HepG2 (cell line): Measurements from ENCODE around the gene TMEM235. TPM values are rescaled to one million over a fixed set of nuclear protein-coding genes. Genes with fewer than 3 reads are reported as not detected.

Source experiments
- AGO1 ChIP-seq: fragments of 200-400 bp; formaldehyde crosslinking; IDR thresholded peaks from 2 replicates; pipeline ENCODE4 v1.6.1; 2017; ENCODE audit warnings: mild to moderate bottlenecking, low read depth, low read length, moderate library complexity; ENCODE audit not compliant: poor library complexity, severe bottlenecking
- ATF7-NPFF ChIP-seq: sonication (generic); formaldehyde crosslinking; IDR thresholded peaks from 2 replicates; pipeline ENCODE4 v1.8.1; 2023; ENCODE audit warnings: mild to moderate bottlenecking, low read depth, missing genetic modification reagents, moderate library complexity
- BRCA1 ChIP-seq: sonication (generic); formaldehyde crosslinking; IDR thresholded peaks from 2 replicates; pipeline ENCODE4 v1.4.0; 2020; ENCODE audit warnings: missing genetic modification reagents
- ELF1 ChIP-seq: sonication (generic); formaldehyde crosslinking; IDR thresholded peaks from 2 replicates; pipeline ENCODE4 v1.4.0; 2020; ENCODE audit warnings: missing genetic modification reagents
- FOXP1 ChIP-seq, 2 experiments: fragments of 450-650 bp in 1 of 2; IDR thresholded peaks; 2 replicates each; pipeline ENCODE4 v1.6.1; 2017 to 2018; ENCODE audit warnings: antibody characterized with exemption in 1 of 2
- HNRNPLL ChIP-seq: fragments of 200-400 bp; formaldehyde crosslinking; IDR thresholded peaks from 2 replicates; pipeline ENCODE4 v1.6.1; 2017; ENCODE audit warnings: mild to moderate bottlenecking, low read depth, low read length; ENCODE audit not compliant: poor library complexity, severe bottlenecking
- JUN ChIP-seq: sonication (generic); formaldehyde crosslinking; IDR thresholded peaks from 2 replicates; pipeline ENCODE4 v1.4.0; 2020; ENCODE audit warnings: mild to moderate bottlenecking, missing genetic modification reagents
- JUND ChIP-seq: sonication (generic); formaldehyde crosslinking; IDR thresholded peaks from 2 replicates; pipeline ENCODE4 v1.8.0; 2022; ENCODE audit warnings: mild to moderate bottlenecking, missing genetic modification reagents
- KLF6 ChIP-seq: IDR thresholded peaks from 2 replicates; pipeline ENCODE4 v1.8.0; 2016; ENCODE audit warnings: missing biosample characterization, missing genetic modification reagents
- MAF1 ChIP-seq: sonication (generic); formaldehyde crosslinking; IDR thresholded peaks from 2 replicates; pipeline ENCODE4 v1.5.0; 2020; ENCODE audit warnings: missing genetic modification reagents, borderline replicate concordance
- NFIB ChIP-seq: sonication (generic); formaldehyde crosslinking; IDR thresholded peaks from 2 replicates; pipeline ENCODE4 v1.9.0; 2021; ENCODE audit warnings: missing genetic modification reagents, mild to moderate bottlenecking, borderline replicate concordance
- POGZ ChIP-seq: sonication (generic); formaldehyde crosslinking; IDR thresholded peaks from 2 replicates; pipeline ENCODE4 v1.4.0; 2020; ENCODE audit warnings: mild to moderate bottlenecking, missing genetic modification reagents
- RFX5 ChIP-seq: IDR thresholded peaks from 2 replicates; pipeline ENCODE4 v1.6.1; 2011; ENCODE audit warnings: low read depth, low read length, improper control_type of control experiment
- SCMH1 ChIP-seq: sonication (generic); formaldehyde crosslinking; IDR thresholded peaks from 2 replicates; pipeline ENCODE4 v1.9.0; 2021; ENCODE audit warnings: missing genetic modification reagents, mild to moderate bottlenecking, borderline replicate concordance
- ZFP37 ChIP-seq: sonication (generic); formaldehyde crosslinking; IDR thresholded peaks from 2 replicates; pipeline ENCODE4 v1.4.0; 2020; ENCODE audit warnings: missing genetic modification reagents, borderline replicate concordance
- ZFP62 ChIP-seq: sonication (generic); formaldehyde crosslinking; IDR thresholded peaks from 2 replicates; pipeline ENCODE4 v1.4.0; 2020; ENCODE audit warnings: missing genetic modification reagents
- ZNF263 ChIP-seq: sonication (generic); formaldehyde crosslinking; IDR thresholded peaks from 2 replicates; pipeline ENCODE4 v1.4.0; 2020; ENCODE audit warnings: missing genetic modification reagents
- ZNF30 ChIP-seq: sonication (generic); formaldehyde crosslinking; IDR thresholded peaks from 2 replicates; pipeline ENCODE4 v1.5.0; 2020; ENCODE audit warnings: mild to moderate bottlenecking, missing genetic modification reagents
- ZNF543 ChIP-seq: sonication (generic); formaldehyde crosslinking; IDR thresholded peaks from 2 replicates; pipeline ENCODE4 v1.4.0; 2020; ENCODE audit warnings: mild to moderate bottlenecking, missing genetic modification reagents
- polyA plus RNA-seq, 8 experiments: library from polyadenylated mRNA; depleted of rRNA in 3 of 8; stranded (reverse) in 7 of 8; unstranded in 1 of 8; fragments of >200 nt; fragmentation: Illumina TruSeq in 4 of 8; extraction: Trizol in 4 of 8; gene quantifications; 2 replicates each; pipeline versions ENCODE4 v1.2.1 to v1.2.3, GENCODE V29; 2011 to 2016; ENCODE audit warnings: low read depth in 4 of 8, missing spikeins in 1 of 8, mixed read lengths in 1 of 8; ENCODE audit not compliant: insufficient read depth in 1 of 8
- total RNA-seq, 5 experiments: library from RNA; depleted of rRNA; stranded (reverse); fragments of >200 nt; fragmentation: Illumina TruSeq; extraction: Trizol; gene quantifications; 2 replicates each; pipeline ENCODE4 v1.2.3, GENCODE V29; 2016; ENCODE audit warnings: low read depth in 1 of 5
- TF ChIP-seq, protein P1 (sequence below): sonication (generic); formaldehyde crosslinking; IDR thresholded peaks from 2 replicates; pipeline ENCODE4 v1.4.0; 2020; ENCODE audit warnings: missing genetic modification reagents, mild to moderate bottlenecking, borderline replicate concordance
- TF ChIP-seq, protein P2 (sequence below): sonication (generic); formaldehyde crosslinking; IDR thresholded peaks from 2 replicates; pipeline ENCODE4 v1.4.0; 2020; ENCODE audit warnings: missing genetic modification reagents, borderline replicate concordance
- TF ChIP-seq, protein P3 (sequence below): sonication (generic); formaldehyde crosslinking; IDR thresholded peaks from 2 replicates; pipeline ENCODE4 v1.4.0; 2020; ENCODE audit warnings: low read depth, mild to moderate bottlenecking, missing genetic modification reagents
- TF ChIP-seq, protein P4 (sequence below): sonication (generic); formaldehyde crosslinking; IDR thresholded peaks from 2 replicates; pipeline ENCODE4 v1.8.0; 2022; ENCODE audit warnings: missing genetic modification reagents, mild to moderate bottlenecking, inconsistent platforms, borderline replicate concordance
- TF ChIP-seq, protein P5 (sequence below): sonication (generic); formaldehyde crosslinking; IDR thresholded peaks from 2 replicates; pipeline ENCODE4 v1.8.0; 2023; ENCODE audit warnings: mild to moderate bottlenecking, missing genetic modification reagents

TMEM235 gene
- total and polyA plus RNA-seq, 2 of the 13 experiments (the other 11 are each of a cell fraction or from before 2014, with no cell fraction given), result not detected

DNA sequence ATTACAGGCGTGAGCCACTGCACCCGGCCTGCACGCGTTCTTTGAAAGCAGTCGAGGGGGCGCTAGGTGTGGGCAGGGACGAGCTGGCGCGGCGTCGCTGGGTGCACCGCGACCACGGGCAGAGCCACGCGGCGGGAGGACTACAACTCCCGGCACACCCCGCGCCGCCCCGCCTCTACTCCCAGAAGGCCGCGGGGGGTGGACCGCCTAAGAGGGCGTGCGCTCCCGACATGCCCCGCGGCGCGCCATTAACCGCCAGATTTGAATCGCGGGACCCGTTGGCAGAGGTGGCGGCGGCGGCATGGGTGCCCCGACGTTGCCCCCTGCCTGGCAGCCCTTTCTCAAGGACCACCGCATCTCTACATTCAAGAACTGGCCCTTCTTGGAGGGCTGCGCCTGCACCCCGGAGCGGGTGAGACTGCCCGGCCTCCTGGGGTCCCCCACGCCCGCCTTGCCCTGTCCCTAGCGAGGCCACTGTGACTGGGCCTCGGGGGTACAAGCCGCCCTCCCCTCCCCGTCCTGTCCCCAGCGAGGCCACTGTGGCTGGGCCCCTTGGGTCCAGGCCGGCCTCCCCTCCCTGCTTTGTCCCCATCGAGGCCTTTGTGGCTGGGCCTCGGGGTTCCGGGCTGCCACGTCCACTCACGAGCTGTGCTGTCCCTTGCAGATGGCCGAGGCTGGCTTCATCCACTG is 17.3 kb upstream of the TMEM235 start, which contains the start of gene BIRC5 (continued):
- TF ChIP-seq JUND (CRISPR knock-in tag), result no peak
- no peak for TF ChIP-seq MAF1 (CRISPR knock-in tag)
- peak; percentile 36 for TF ChIP-seq AGO1
- no peak for TF ChIP-seq KLF6 (CRISPR knock-in tag)
- peak; percentile 99 for TF ChIP-seq ATF7-NPFF (CRISPR knock-in tag)
- TF ChIP-seq NFIB (CRISPR knock-in tag), result no peak
- TF ChIP-seq, protein P1, sequence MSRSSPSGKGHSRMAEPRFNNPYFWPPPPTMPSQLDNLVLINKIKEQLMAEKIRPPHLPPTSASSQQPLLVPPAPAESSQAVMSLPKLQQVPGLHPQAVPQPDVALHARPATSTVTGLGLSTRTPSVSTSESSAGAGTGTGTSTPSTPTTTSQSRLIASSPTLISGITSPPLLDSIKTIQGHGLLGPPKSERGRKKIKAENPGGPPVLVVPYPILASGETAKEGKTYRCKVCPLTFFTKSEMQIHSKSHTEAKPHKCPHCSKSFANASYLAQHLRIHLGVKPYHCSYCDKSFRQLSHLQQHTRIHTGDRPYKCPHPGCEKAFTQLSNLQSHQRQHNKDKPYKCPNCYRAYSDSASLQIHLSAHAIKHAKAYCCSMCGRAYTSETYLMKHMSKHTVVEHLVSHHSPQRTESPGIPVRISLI (CRISPR knock-in tag), result peak; percentile 58; the same call in 1 of the 2 replicates
- peak; percentile 68 for TF ChIP-seq JUN (CRISPR knock-in tag)
- TF ChIP-seq ZNF543 (CRISPR knock-in tag), result peak; percentile 90
- no peak for TF ChIP-seq HNRNPLL
- TF ChIP-seq ZNF263, result 0 out of 2 replicates have a peak, but pooled peaks have one; percentile 47
- TF ChIP-seq, protein P2, sequence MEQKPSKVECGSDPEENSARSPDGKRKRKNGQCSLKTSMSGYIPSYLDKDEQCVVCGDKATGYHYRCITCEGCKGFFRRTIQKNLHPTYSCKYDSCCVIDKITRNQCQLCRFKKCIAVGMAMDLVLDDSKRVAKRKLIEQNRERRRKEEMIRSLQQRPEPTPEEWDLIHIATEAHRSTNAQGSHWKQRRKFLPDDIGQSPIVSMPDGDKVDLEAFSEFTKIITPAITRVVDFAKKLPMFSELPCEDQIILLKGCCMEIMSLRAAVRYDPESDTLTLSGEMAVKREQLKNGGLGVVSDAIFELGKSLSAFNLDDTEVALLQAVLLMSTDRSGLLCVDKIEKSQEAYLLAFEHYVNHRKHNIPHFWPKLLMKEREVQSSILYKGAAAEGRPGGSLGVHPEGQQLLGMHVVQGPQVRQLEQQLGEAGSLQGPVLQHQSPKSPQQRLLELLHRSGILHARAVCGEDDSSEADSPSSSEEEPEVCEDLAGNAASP, result peak; percentile 44; the same call in 1 of the 2 replicates
- peak; percentile 97 for TF ChIP-seq POGZ (CRISPR knock-in tag)
- no peak for TF ChIP-seq FOXP1 (IDR thresholded peaks at IDR 0.05)
- 0 out of 2 replicates have a peak, but pooled peaks have one; percentile 33 for TF ChIP-seq FOXP1 (CRISPR knock-in tag; IDR thresholded peaks at IDR 0.05)
- TF ChIP-seq ZNF30 (CRISPR knock-in tag), result no peak
- TF ChIP-seq, protein P3, sequence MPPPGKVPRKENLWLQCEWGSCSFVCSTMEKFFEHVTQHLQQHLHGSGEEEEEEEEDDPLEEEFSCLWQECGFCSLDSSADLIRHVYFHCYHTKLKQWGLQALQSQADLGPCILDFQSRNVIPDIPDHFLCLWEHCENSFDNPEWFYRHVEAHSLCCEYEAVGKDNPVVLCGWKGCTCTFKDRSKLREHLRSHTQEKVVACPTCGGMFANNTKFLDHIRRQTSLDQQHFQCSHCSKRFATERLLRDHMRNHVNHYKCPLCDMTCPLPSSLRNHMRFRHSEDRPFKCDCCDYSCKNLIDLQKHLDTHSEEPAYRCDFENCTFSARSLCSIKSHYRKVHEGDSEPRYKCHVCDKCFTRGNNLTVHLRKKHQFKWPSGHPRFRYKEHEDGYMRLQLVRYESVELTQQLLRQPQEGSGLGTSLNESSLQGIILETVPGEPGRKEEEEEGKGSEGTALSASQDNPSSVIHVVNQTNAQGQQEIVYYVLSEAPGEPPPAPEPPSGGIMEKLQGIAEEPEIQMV (CRISPR knock-in tag), result peak; percentile 91
- peak; percentile 72 for TF ChIP-seq ELF1 (CRISPR knock-in tag)
- no peak for TF ChIP-seq RFX5
- no peak for TF ChIP-seq SCMH1 (CRISPR knock-in tag)
- TF ChIP-seq ZFP62, result peak; percentile 96; the same call in 1 of the 2 replicates
- peak; percentile 81; the same call in 1 of the 2 replicates for TF ChIP-seq BRCA1 (CRISPR knock-in tag)
- TF ChIP-seq, protein P4, sequence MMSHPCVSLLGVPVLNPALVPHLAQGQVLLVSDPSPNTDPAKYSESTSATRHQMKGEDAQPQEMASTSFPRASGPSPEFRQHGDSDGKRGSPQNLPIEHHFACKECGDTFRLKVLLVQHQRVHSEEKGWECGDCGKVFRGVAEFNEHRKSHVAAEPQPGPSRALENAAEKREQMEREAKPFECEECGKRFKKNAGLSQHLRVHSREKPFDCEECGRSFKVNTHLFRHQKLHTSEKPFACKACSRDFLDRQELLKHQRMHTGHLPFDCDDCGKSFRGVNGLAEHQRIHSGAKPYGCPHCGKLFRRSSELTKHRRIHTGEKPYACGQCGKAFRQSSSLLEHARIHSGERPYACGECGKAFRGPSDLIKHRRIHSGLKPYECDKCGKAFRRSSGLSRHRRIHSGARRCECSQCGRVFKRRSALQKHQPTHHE (CRISPR knock-in tag), result peak; percentile 91; the same call in 1 of the 2 replicates
- TF ChIP-seq, protein P5, sequence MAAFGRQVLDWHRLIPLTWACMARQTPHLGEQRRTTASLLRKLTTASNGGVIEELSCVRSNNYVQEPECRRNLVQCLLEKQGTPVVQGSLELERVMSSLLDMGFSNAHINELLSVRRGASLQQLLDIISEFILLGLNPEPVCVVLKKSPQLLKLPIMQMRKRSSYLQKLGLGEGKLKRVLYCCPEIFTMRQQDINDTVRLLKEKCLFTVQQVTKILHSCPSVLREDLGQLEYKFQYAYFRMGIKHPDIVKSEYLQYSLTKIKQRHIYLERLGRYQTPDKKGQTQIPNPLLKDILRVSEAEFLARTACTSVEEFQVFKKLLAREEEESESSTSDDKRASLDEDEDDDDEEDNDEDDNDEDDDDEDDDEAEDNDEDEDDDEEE (CRISPR knock-in tag), result peak; percentile 55; the same call in 1 of the 2 replicates
- TF ChIP-seq ZFP37, result 0 out of 2 replicates have a peak, but pooled peaks have one; percentile 9
